SK-N-SH (cell line): Measurements from ENCODE around the gene NSG2. TPM values are rescaled to one million over a fixed set of nuclear protein-coding genes. Genes with fewer than 3 reads are reported as not detected.

Source experiments
- CTCF ChIA-PET: fragments of 300-600, 350-600 bp; formaldehyde crosslinking; extraction: SDS; loops from one replicate; lab custom pipeline; 2021; lab: Yijun Ruan, JAX
- POLR2A ChIA-PET: fragments of 350-600 bp; sonication (Branson Sonifier 250); formaldehyde crosslinking; extraction: SDS; loops from one replicate; lab custom pipeline; 2020; ENCODE audit warnings: antibody characterized with exemption, inconsistent platforms; lab: Yijun Ruan, JAX
- DNase-seq: peaks from one replicate; pipeline ENCODE4 v3.0.0; 2012
- H2AFZ ChIP-seq: fragments of 200-600 bp; sonication (generic); 2 replicates; pipeline ENCODE4 v1.8.1; 2016; ENCODE audit warnings: antibody characterized with exemption, mild to moderate bottlenecking, low read depth
- H3F3A ChIP-seq: fragments of 200-600 bp; sonication (generic); replicated peaks from 2 replicates; pipeline ENCODE3; 2016; ENCODE audit warnings: antibody characterized with exemption, mild to moderate bottlenecking; ENCODE audit not compliant: insufficient read depth
- H3K27ac ChIP-seq, 2 experiments: fragments of 200-500 bp in 1 of 2; fragments of 200-600 bp in 1 of 2; sonication (Bioruptor generic) in 1 of 2; sonication (generic), shearing (Covaris generic) in 1 of 2; 2 replicates each; pipeline versions ENCODE4 v1.5.1 to v1.6.1; 2014 to 2016; ENCODE audit warnings: low read depth in 2 of 2, inconsistent platforms in 1 of 2, low read length in 1 of 2, mild to moderate bottlenecking in 1 of 2, mixed read lengths in 1 of 2
- H3K27me3 ChIP-seq: fragments of 200-600 bp; sonication (generic), shearing (Covaris generic); 2 replicates; pipeline ENCODE4 v1.6.1; 2016; ENCODE audit warnings: mixed run types; ENCODE audit not compliant: insufficient read depth
- H3K36me3 ChIP-seq, 2 experiments: fragments of 200-500 bp in 1 of 2; fragments of 200-600 bp in 1 of 2; sonication (Bioruptor generic) in 1 of 2; sonication (generic) in 1 of 2; replicated peaks in 1 of 2; 2 replicates each; pipeline versions ENCODE3 to v1.5.1; 2014 to 2016; ENCODE audit warnings: low read length in 1 of 2, mild to moderate bottlenecking in 1 of 2; ENCODE audit not compliant: insufficient read depth in 2 of 2, control insufficient read depth in 1 of 2
- H3K4me1 ChIP-seq, 2 experiments: fragments of 200-500 bp in 1 of 2; fragments of 200-600 bp in 1 of 2; sonication (Bioruptor generic) in 1 of 2; sonication (generic), shearing (Covaris generic) in 1 of 2; 2 replicates each; pipeline versions ENCODE4 v1.5.1 to v1.6.1; 2014 to 2016; ENCODE audit warnings: low read depth in 1 of 2, low read length in 1 of 2, mixed run types in 1 of 2; ENCODE audit not compliant: insufficient read depth in 2 of 2, control insufficient read depth in 1 of 2
- H3K4me2 ChIP-seq: fragments of 200-600 bp; sonication (generic), shearing (Covaris generic); 2 replicates; pipeline ENCODE4 v1.6.1; 2017; ENCODE audit warnings: mixed run types
- H3K4me3 ChIP-seq, 2 experiments: fragments of 200-500 bp in 1 of 2; fragments of 200-600 bp in 1 of 2; sonication (Bioruptor generic) in 1 of 2; sonication (generic), shearing (Covaris generic) in 1 of 2; 2 replicates each; pipeline versions ENCODE4 v1.5.1 to v1.8.1; 2014 to 2016; ENCODE audit warnings: low read depth in 2 of 2, inconsistent platforms in 1 of 2, low read length in 1 of 2, mild to moderate bottlenecking in 1 of 2, mixed read lengths in 1 of 2, moderate library complexity in 1 of 2
- H3K79me2 ChIP-seq: fragments of 200-600 bp; sonication (generic); 2 replicates; pipeline ENCODE4 v1.8.1; 2017; ENCODE audit warnings: mild to moderate bottlenecking; ENCODE audit not compliant: insufficient read depth
- H3K9ac ChIP-seq: fragments of 200-600 bp; sonication (generic); 2 replicates; pipeline ENCODE4 v1.6.1; 2017; ENCODE audit warnings: mixed run types
- H3K9me2 ChIP-seq: fragments of 200-600 bp; sonication (generic); 2 replicates; pipeline ENCODE4 v1.6.1; 2017; ENCODE audit warnings: mixed run types
- H3K9me3 ChIP-seq: fragments of 200-600 bp; sonication (generic); 2 replicates; pipeline ENCODE4 v1.6.1; 2017; ENCODE audit warnings: mixed run types, mild to moderate bottlenecking, moderate library complexity
- H4K20me1 ChIP-seq: fragments of 200-600 bp; sonication (generic); 2 replicates; pipeline ENCODE4 v1.6.1; 2017; ENCODE audit warnings: mild to moderate bottlenecking, mixed run types; ENCODE audit not compliant: insufficient read depth
- CTCF ChIP-seq: fragments of 200-600 bp; sonication (generic); IDR thresholded peaks from 2 replicates; pipeline ENCODE4 v1.6.1; 2017; ENCODE audit warnings: antibody characterized with exemption, mild to moderate bottlenecking, moderate library complexity
- EZH2phosphoT487 ChIP-seq: fragments of 200-600 bp; sonication (generic); IDR thresholded peaks from 2 replicates; pipeline ENCODE4 v1.6.1; 2017; ENCODE audit warnings: low read depth, mixed run types, mild to moderate bottlenecking, antibody characterized with exemption, moderate library complexity, borderline replicate concordance
- FOXJ3 ChIP-seq: sonication (generic); formaldehyde crosslinking; IDR thresholded peaks from 2 replicates; pipeline ENCODE4 v1.5.1; 2020; ENCODE audit warnings: mild to moderate bottlenecking, missing genetic modification reagents
- IRF3 ChIP-seq: fragments of 150-350 bp; IDR thresholded peaks from 2 replicates; pipeline ENCODE4 v1.6.1; 2016; ENCODE audit warnings: mild to moderate bottlenecking, low read depth, low read length
- JUND ChIP-seq: IDR thresholded peaks from 2 replicates; pipeline ENCODE4 v1.4.0; 2012
- MAX ChIP-seq: IDR thresholded peaks from 2 replicates; pipeline ENCODE4 v1.4.0; 2012; ENCODE audit warnings: low read depth
- NRF1 ChIP-seq: IDR thresholded peaks from 2 replicates; pipeline ENCODE4 v1.6.1; 2012; ENCODE audit warnings: low read depth, mild to moderate bottlenecking, low read length
- PBX3 ChIP-seq: IDR thresholded peaks from 2 replicates; pipeline ENCODE4; 2012
- RXRA ChIP-seq: IDR thresholded peaks from 2 replicates; pipeline ENCODE4 v1.4.0; 2012; ENCODE audit warnings: low read depth, mild to moderate bottlenecking, borderline replicate concordance
- TEAD4 ChIP-seq: IDR thresholded peaks from 2 replicates; pipeline ENCODE4 v1.4.0; 2012; ENCODE audit warnings: mild to moderate bottlenecking, borderline replicate concordance; ENCODE audit not compliant: insufficient read depth
- ZBTB33 ChIP-seq: IDR thresholded peaks from 2 replicates; pipeline ENCODE4 v1.4.0; 2012; ENCODE audit warnings: low read depth, borderline replicate concordance
- WGBS: methylation state at CpG from one replicate; pipeline ENCODE4 v1.1.6; 2017; ENCODE audit warnings: low lambda C conversion rate; 5-methylcytosine and 5-hydroxymethylcytosine counted together
- polyA plus RNA-seq, 3 experiments: library from polyadenylated mRNA; depleted of rRNA; stranded (reverse); fragments of >200 nt; gene quantifications; 2 replicates each; pipeline ENCODE4 v1.2.3, GENCODE V29; 2012

The NSG2 gene
- polyA plus RNA-seq, 1 of the 3 experiments (the other 2 are of a cell fraction) = 4.3 TPM

GRCh38 chr5:174149989-174150388 is 104.5 kb downstream of the NSG2 start:
- Histone ChIP-seq H3K4me1 (peaks cover 0 to 16% of the 10 kb centered on the region in 2 experiments; a peak in 2 of 4 replicates), H3K4me3 (no peak overlapping the region), H3K27me3 (no peaks in the 10 kb centered on the region), H3K4me2 (no peak overlapping the region), H4K20me1 (no peaks in the 10 kb centered on the region), H3K79me2 (no peaks in the 10 kb centered on the region), H3K9me3 (no peaks in the 10 kb centered on the region; the same call in none of the 2 replicates), H3K9ac (no peak overlapping the region), H2AFZ (no peak overlapping the region), H3F3A (no peaks in the 10 kb centered on the region), H3K36me3 (no peaks in the 10 kb centered on the region), H3K9me2 (no peaks in the 10 kb centered on the region), H3K27ac (no peak overlapping the region)
- WGBS = 63% methylated on average over 6 of the region's 6 CpGs
- ChIA-PET CTCF (interaction anchor here (0.9 kb wide), 1 partner anchor 162 kb away, joined by 3 read pairs; no protein-coding TSS in a partner anchor), POLR2A (no interaction called here)
- TF ChIP-seq FOXJ3 (CRISPR knock-in tag) = no peak
- TF ChIP-seq MAX = no peak
- no peak for TF ChIP-seq PBX3
- no peak for TF ChIP-seq IRF3
- no peak for TF ChIP-seq CTCF
- no peak for TF ChIP-seq RXRA
- TF ChIP-seq JUND = no peak
- TF ChIP-seq TEAD4 = no peak
- TF ChIP-seq NRF1 = no peak
- TF ChIP-seq EZH2phosphoT487 = no peak
- TF ChIP-seq ZBTB33 = no peak
- no peak for DNase-seq
